Pancreas (tissue), 10 donors: ENCODE results near the gene PRKAG3. TPM values are rescaled to one million over a fixed set of nuclear protein-coding genes. Genes with fewer than 3 reads are reported as not detected.
"Not testable (repeated sequence)": the region's sequence is repeated elsewhere in the genome, so short reads cannot be mapped to it uniquely, and the experiment has no call there.

Source experiments
- ATAC-seq, 4 donors: fragments of 200-7000 bp; cut with Tn5 transposase; one replicate each; pipeline versions ENCODE4 v1.8.0 to v1.9.1; 2020; ENCODE audit warnings: mild to moderate bottlenecking in 4 of 4, moderate library complexity in 4 of 4
- DNase-seq, 6 donors: peaks; one replicate each; pipeline ENCODE4 v3.0.0-alpha.2; 2020
- FAIRE-seq: peaks from 2 replicates; lab custom pipeline; 2012; peaks lifted over from hg19 to GRCh38; lab: Jason Lieb, UNC
- H3K27ac ChIP-seq, 4 donors: fragments of 200-600 bp; sonication (generic); 1 replicate in 3 of 4; 2 replicates in 1 of 4; pipeline versions ENCODE4 v1.5.0 to v1.8.0; 2020
- H3K27me3 ChIP-seq, 4 donors: fragments of 200-600 bp; one replicate each; pipeline ENCODE4 v1.8.0; 2021
- H3K36me3 ChIP-seq, 3 donors: fragments of 200-600 bp; sonication (generic) in 1 of 3; one replicate each; pipeline versions ENCODE4 v1.5.0 to v1.8.0; 2020 to 2021
- H3K4me1 ChIP-seq, 3 donors: fragments of 200-600 bp; one replicate each; pipeline ENCODE4 v1.8.0; 2021
- H3K4me3 ChIP-seq, 4 donors: fragments of 200-600 bp; sonication (generic) in 2 of 4; one replicate each; pipeline versions ENCODE4 v1.5.0 to v1.8.0; 2020 to 2021
- H3K9me3 ChIP-seq, 4 donors: fragments of 200-600 bp; one replicate each; pipeline ENCODE4 v1.8.0; 2021
- CTCF ChIP-seq, 4 donors: fragments of 200-600 bp; sonication (generic) in 3 of 4; IDR thresholded peaks; one replicate each; pipeline versions ENCODE4 v1.5.0 to v1.8.0; 2021; ENCODE audit warnings: antibody characterized with exemption in 4 of 4
- WGBS, 2 donors: extraction: QIAGEN DNeasy Blood & Tissue Kit; methylation state at CpG; one replicate each; pipeline ENCODE4 v1.1.7; 2013; 5-methylcytosine and 5-hydroxymethylcytosine counted together
- intact Hi-C, 3 donors: fragments of 100-400 bp; cut with DNase I; formaldehyde crosslinking; loops; one replicate each; pipeline versions ENCODE4 v1.11.1 to v1.14.2; 2022
- polyA plus RNA-seq, 2 donors: library from polyadenylated mRNA; stranded (reverse); fragments of 200-250 nt; gene quantifications; one replicate each; pipeline ENCODE4 v1.2.3, GENCODE V29; 2013
- total RNA-seq, 6 donors: library from RNA; stranded (reverse); fragmentation: NEBNext Ultra II Directional in 4 of 6; extraction: Animal tissue kit (Norgen Biotek cat#: 25700) in 4 of 6; gene quantifications; one replicate each; pipeline versions ENCODE4 v1.2.1 to v1.2.4, GENCODE V29; 2021 to 2023
- donor health status: healthy with polysubstance abuse.
- donor health status: DM: no; HTN: no; CAD: no; lungs with moderate emphysema.
- donor health status: DM: no; HTN: no; CAD: no.
- donor health status: control.
- donor health status: control.
- donor health status: Bipolar disorder and iron deficiency.
- donor health status: DM: yes; HTN: yes; CAD: no.
- donor health status: DM: no; HTN: no; CAD: no.
- donor health status: DM: no; HTN: no; CAD: no.
- donor health status: DM: yes; HTN: yes; CAD: no.

Gene PRKAG3
- total and polyA plus RNA-seq, 8 donors: not detected

- ATAC-seq (no peak), DNase-seq (no peak), FAIRE-seq (no peak)
- Histone ChIP-seq H3K27ac (no peak overlapping the region), H3K4me3 (no peak overlapping the region), H3K9me3 (no peaks in the 10 kb centered on the region), H3K27me3 (peaks cover 0 to 4% (median 4%) of the 10 kb centered on the region in 4 donors), H3K36me3 (no peaks in the 10 kb centered on the region), H3K4me1 (no peaks in the 10 kb centered on the region)
- WGBS, 2 donors: 62 to 65% methylated on average over 7 of the region's 7 CpGs
- intact Hi-C loops: no loop called here
- no peak for TF ChIP-seq CTCF (IDR thresholded peaks at IDR 0.05)
These were observed 18.1 kb upstream of the PRKAG3 start for GRCh38 chr2:218849721-218850120.

- 71 to 77% methylated on average over 7 to 18 of the region's 18 CpGs for WGBS, 2 donors
- FAIRE-seq, DNase-seq, H3K4me1 ChIP-seq, H3K4me3 ChIP-seq, H3K27me3 ChIP-seq, H3K9me3 ChIP-seq, intact Hi-C loops, ATAC-seq, H3K27ac ChIP-seq, H3K36me3 ChIP-seq: not testable (repeated sequence)
These were observed 15.4 kb upstream of the PRKAG3 start for GRCh38 chr2:218846963-218847362.

- 83 to 90% methylated on average over 5 of the region's 5 CpGs for WGBS, 2 donors
- H3K36me3 ChIP-seq, H3K27ac ChIP-seq, H3K27me3 ChIP-seq, intact Hi-C loops, ATAC-seq, H3K9me3 ChIP-seq, FAIRE-seq, H3K4me3 ChIP-seq, H3K4me1 ChIP-seq, DNase-seq: not testable (repeated sequence)
These were observed 12.7 kb upstream of the PRKAG3 start for GRCh38 chr2:218844334-218844733.

GRCh38 chr2:218839888-218840287, 8.3 kb upstream of the PRKAG3 start:
- intact Hi-C loops: no loop called here
- FAIRE-seq: no peak

GRCh38 chr2:218839430-218839829, 7.8 kb upstream of the PRKAG3 start:
- no peaks in the 10 kb centered on the region for H3K9me3 ChIP-seq
- intact Hi-C loops: no loop called here
- H3K27me3 ChIP-seq: no peaks in the 10 kb centered on the region
- ATAC-seq (peak in 1 of 4 donors; percentile 49), FAIRE-seq (no peak), DNase-seq (no peak)
- WGBS, 2 donors: 52 to 64% methylated on average over 4 of the region's 4 CpGs
- no peaks in the 10 kb centered on the region for H3K4me1 ChIP-seq
- H3K36me3 ChIP-seq: no peaks in the 10 kb centered on the region
- H3K4me3 ChIP-seq: no peak overlapping the region
- no peak for TF ChIP-seq CTCF (IDR thresholded peaks at IDR 0.05)
- H3K27ac ChIP-seq: no peak overlapping the region

More at GRCh38 chr2:218839888-218840287, 8.3 kb upstream of the PRKAG3 start:
- no peak for DNase-seq
- no peaks in the 10 kb centered on the region for H3K4me1 ChIP-seq
- H3K9me3 ChIP-seq: no peaks in the 10 kb centered on the region
- TF ChIP-seq CTCF (IDR thresholded peaks at IDR 0.05): no peak
- WGBS, 2 donors: 49 to 59% methylated on average over 1 of the region's 1 CpG
- H3K36me3 ChIP-seq: no peaks in the 10 kb centered on the region
- ATAC-seq: no peak
- no peaks in the 10 kb centered on the region for H3K27me3 ChIP-seq
- no peak overlapping the region for H3K4me3 ChIP-seq
- H3K27ac ChIP-seq: no peak overlapping the region

- 26 to 28% methylated on average over 2 of the region's 2 CpGs for WGBS, 2 donors
- DNase-seq (no peak), ATAC-seq (no peak), FAIRE-seq (no peak)
- intact Hi-C loops: no loop called here
- Histone ChIP-seq H3K36me3 (no peaks in the 10 kb centered on the region), H3K27me3 (no peaks in the 10 kb centered on the region), H3K9me3 (no peaks in the 10 kb centered on the region), H3K4me1 (no peaks in the 10 kb centered on the region), H3K27ac (no peak overlapping the region), H3K4me3 (no peak overlapping the region)
- no peak for TF ChIP-seq CTCF (IDR thresholded peaks at IDR 0.05)
These were observed 5.9 kb upstream of the PRKAG3 start for GRCh38 chr2:218837495-218837894.
